ENCODE results near the gene HSP90AA1. TPM values are rescaled to one million over a fixed set of nuclear protein-coding genes. Genes with fewer than 3 reads are reported as not detected.

Gene HSP90AA1
- total RNA-seq, 1 experiment from 2014 or later, result 671 TPM

GRCh38 chr14:102044566-102044965 is 42.3 kb downstream of the HSP90AA1 start:
- intact Hi-C loops (cut with micrococcal nuclease), result no loop called here
- Histone ChIP-seq H3K79me2 (ENCODE audit: low read length) (no peaks in the 10 kb centered on the region), H4K20me1 (ENCODE audit: low read length) (no peaks in the 10 kb centered on the region), H3K4me2 (ENCODE audit: low read length) (no peak overlapping the region), H3K4me1 (ENCODE audit: insufficient read depth, low read length) (no peaks in the 10 kb centered on the region), H3K27me3 (ENCODE audit: low read length) (no peaks in the 10 kb centered on the region), H3K27ac (ENCODE audit: low read length) (no peak overlapping the region), H3K9ac (ENCODE audit: low read length) (no peak overlapping the region), H3K36me3 (ENCODE audit: low read depth, low read length) (peaks cover 83% of the 10 kb centered on the region), H3K9me3 (ENCODE audit: low read length) (no peaks in the 10 kb centered on the region), H3K9me2 (replicated peaks; ENCODE audit: low read length) (no peaks in the 10 kb centered on the region), H2AFZ (ENCODE audit: low read length) (no peak overlapping the region), H3F3A (ENCODE audit: low read length, unreplicated experiment) (peaks cover 3% of the 10 kb centered on the region), H3K4me3 (ENCODE audit: low read length) (no peak overlapping the region)
- TF ChIP-seq EZH2phosphoT487 (IDR thresholded peaks at IDR 0.05; ENCODE audit: borderline replicate concordance, low read length), result no peak
- TF ChIP-seq CTCF (conservative IDR thresholded peaks at IDR 0.05; ENCODE audit: low read depth, low read length), result no peak
- TF ChIP-seq EZH2 (IDR thresholded peaks at IDR 0.05; ENCODE audit: low read length, unreplicated experiment), result no peak
- ChIA-PET POLR2A (ENCODE audit: unreplicated experiment) (no interaction called here), CTCF (no interaction called here)
- DNase-seq, result no peak
- no TSS peak for BruUV-seq (replicated peaks)
- ATAC-seq, result no peak

- Histone ChIP-seq H3K27me3 (ENCODE audit: low read length) (no peaks in the 10 kb centered on the region), H3K79me2 (ENCODE audit: low read length) (no peaks in the 10 kb centered on the region), H3K4me2 (ENCODE audit: low read length) (no peak overlapping the region), H3K27ac (ENCODE audit: low read length) (no peak overlapping the region), H3K4me3 (ENCODE audit: low read length) (no peak overlapping the region), H3K4me1 (ENCODE audit: insufficient read depth, low read length) (no peaks in the 10 kb centered on the region), H2AFZ (ENCODE audit: low read length) (no peak overlapping the region), H3K9ac (ENCODE audit: low read length) (no peak overlapping the region), H3K9me3 (ENCODE audit: low read length) (no peaks in the 10 kb centered on the region), H3K9me2 (replicated peaks; ENCODE audit: low read length) (no peaks in the 10 kb centered on the region), H3K36me3 (ENCODE audit: low read depth, low read length) (peaks cover 83% of the 10 kb centered on the region), H4K20me1 (ENCODE audit: low read length) (no peaks in the 10 kb centered on the region), H3F3A (ENCODE audit: low read length, unreplicated experiment) (peaks cover 3% of the 10 kb centered on the region)
- intact Hi-C loops (cut with micrococcal nuclease), result no loop called here
- no peak for TF ChIP-seq EZH2 (IDR thresholded peaks at IDR 0.05; ENCODE audit: low read length, unreplicated experiment)
- no peak for TF ChIP-seq CTCF (conservative IDR thresholded peaks at IDR 0.05; ENCODE audit: low read depth, low read length)
- TF ChIP-seq EZH2phosphoT487 (IDR thresholded peaks at IDR 0.05; ENCODE audit: borderline replicate concordance, low read length), result no peak
- BruUV-seq (replicated peaks), result no TSS peak
- POLR2A ChIA-PET (ENCODE audit: unreplicated experiment), result no interaction called here
- CTCF ChIA-PET, result interaction anchor here (1.0 kb wide), 1 partner anchor 82 kb away, joined by 4 read pairs; no protein-coding TSS in a partner anchor
- DNase-seq (peak; percentile 31), ATAC-seq (no peak)
These were observed 43.4 kb downstream of the HSP90AA1 start for GRCh38 chr14:102043251-102044025.

GRCh38 chr14:102042699-102043098 is 44.1 kb downstream of the HSP90AA1 start:
- H3K36me3 ChIP-seq (ENCODE audit: low read depth, low read length), result peaks cover 83% of the 10 kb centered on the region
- CTCF ChIA-PET, result no interaction called here

More at GRCh38 chr14:102042699-102043098, 44.1 kb downstream of the HSP90AA1 start:
- H3K9me3 ChIP-seq (ENCODE audit: low read length), result no peaks in the 10 kb centered on the region
- no peaks in the 10 kb centered on the region for H4K20me1 ChIP-seq (ENCODE audit: low read length)
- peaks cover under 1% of the 10 kb centered on the region for H3F3A ChIP-seq (ENCODE audit: low read length, unreplicated experiment)
- no peaks in the 10 kb centered on the region for H3K27me3 ChIP-seq (ENCODE audit: low read length)
- no peak overlapping the region for H3K4me3 ChIP-seq (ENCODE audit: low read length)
- H3K79me2 ChIP-seq (ENCODE audit: low read length), result no peaks in the 10 kb centered on the region
- POLR2A ChIA-PET (ENCODE audit: unreplicated experiment), result no interaction called here
- H3K4me1 ChIP-seq (ENCODE audit: insufficient read depth, low read length), result no peaks in the 10 kb centered on the region
- no peak overlapping the region for H3K4me2 ChIP-seq (ENCODE audit: low read length)
- no peaks in the 10 kb centered on the region for H3K9me2 ChIP-seq (replicated peaks; ENCODE audit: low read length)
- H2AFZ ChIP-seq (ENCODE audit: low read length), result no peak overlapping the region
- TF ChIP-seq EZH2phosphoT487 (IDR thresholded peaks at IDR 0.05; ENCODE audit: borderline replicate concordance, low read length), result no peak
- TF ChIP-seq EZH2 (IDR thresholded peaks at IDR 0.05; ENCODE audit: low read length, unreplicated experiment), result no peak
- TF ChIP-seq CTCF (conservative IDR thresholded peaks at IDR 0.05; ENCODE audit: low read depth, low read length), result no peak
- intact Hi-C loops (cut with micrococcal nuclease), result no loop called here
- no TSS peak for BruUV-seq (replicated peaks)
- no peak overlapping the region for H3K27ac ChIP-seq (ENCODE audit: low read length)
- DNase-seq (no peak), ATAC-seq (no peak)
- H3K9ac ChIP-seq (ENCODE audit: low read length), result no peak overlapping the region
